Stimulated activated CD4-positive, alpha-beta T cell treated with anti-CD3 and anti-CD28 coated beads, Interleukin-4, amount 100 ng/mL, for 48 hours (primary cell): ENCODE measurements around the gene ZNF598.
A peak's percentile ranks its signal among the peaks of the same experiment; 100 is the strongest.

Experiments used
- DNase-seq, 2 donors: peaks; one replicate each; pipeline ENCODE4 v3.0.0-alpha.2; 2020; ENCODE audit warnings: low read depth in 2 of 2

ZNF598 gene

DNA sequence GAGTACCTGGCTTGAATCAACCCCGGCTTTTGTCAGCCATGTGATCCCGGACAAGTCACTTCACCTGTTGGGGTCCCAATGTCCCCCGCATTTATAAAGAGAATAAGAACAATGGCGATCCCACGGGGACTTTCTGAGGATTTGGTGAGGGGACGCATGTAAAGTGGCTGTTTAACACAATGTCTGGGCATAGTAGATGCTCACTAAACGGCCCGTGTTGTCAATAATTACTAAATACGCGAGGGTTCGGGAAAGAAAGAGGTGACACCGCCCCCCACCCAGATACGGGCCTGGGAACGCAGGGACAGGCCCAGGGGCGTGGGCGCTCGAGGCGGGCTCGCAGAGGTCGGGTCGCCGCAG lies 18.1 kb downstream of the ZNF598 start:
- DNase-seq = no peak

DNA sequence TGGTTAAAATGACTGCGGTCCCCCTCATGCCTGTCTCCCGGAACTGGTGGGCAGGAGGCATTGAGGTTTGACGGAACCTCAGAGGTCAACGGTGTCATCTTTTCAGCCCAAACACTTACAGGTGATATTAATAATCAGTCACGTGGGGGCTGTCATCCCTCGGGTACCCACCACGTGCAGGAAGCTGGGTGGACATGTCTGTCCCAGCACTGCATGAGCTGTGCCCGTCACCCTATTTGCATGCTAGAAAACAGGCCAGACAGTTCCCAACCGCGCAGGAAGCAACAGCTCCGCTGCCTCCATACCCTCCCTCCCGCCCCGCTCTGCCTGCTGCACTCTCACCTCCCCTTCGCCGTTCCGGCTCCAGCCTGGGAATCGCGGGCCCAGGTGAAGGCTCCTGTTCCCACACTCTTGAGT lies 18.5 kb downstream of the ZNF598 start:
- DNase-seq = no peak

GRCh38 chr16:1990351-1991134 lies 19.1 kb downstream of the ZNF598 start:
- DNase-seq = no peak

GRCh38 chr16:1990101-1990350 lies 19.6 kb downstream of the ZNF598 start:
- no peak for DNase-seq

GRCh38 chr16:1989209-1990100 lies 20.2 kb downstream of the ZNF598 start, which contains the start of gene SYNGR3:
Gene SYNGR3 (plus strand): TSS chr16:1989970. CDS start chr16:1990103, 133 bp downstream.
- DNase-seq = no peak

- no peak for DNase-seq
Observed at GRCh38 chr16:1987198-1987597, 22.4 kb downstream of the ZNF598 start.

DNA sequence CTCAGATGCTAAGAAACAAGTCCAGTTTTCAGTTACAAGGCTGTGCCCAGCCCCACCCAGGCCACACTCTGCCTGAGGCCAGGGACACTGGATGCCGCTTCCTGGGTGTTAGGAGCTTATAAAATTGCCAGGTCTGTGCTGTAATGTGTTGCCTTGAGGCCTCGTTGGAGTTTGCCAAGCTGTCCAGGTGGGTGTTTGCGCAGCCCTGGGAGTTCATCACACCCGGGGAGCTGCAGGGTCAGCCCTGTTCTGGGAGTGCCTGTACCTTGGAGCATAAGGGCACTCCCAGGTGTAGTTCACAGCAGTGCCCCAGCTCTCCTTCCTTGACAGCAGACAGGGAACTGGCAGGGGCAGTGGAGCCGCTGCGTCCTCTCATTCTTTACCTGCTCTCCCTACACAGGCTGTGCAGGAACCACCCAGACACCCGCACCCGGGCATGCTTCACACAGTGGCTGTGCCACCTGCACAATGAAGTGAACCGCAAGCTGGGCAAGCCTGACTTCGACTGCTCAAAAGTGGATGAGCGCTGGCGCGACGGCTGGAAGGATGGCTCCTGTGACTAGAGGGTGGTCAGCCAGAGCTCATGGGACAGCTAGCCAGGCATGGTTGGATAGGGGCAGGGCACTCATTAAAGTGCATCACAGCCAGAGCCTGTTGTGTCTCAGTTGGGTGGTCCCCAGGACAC lies 24.0 kb downstream of the ZNF598 start:
- no peak for DNase-seq

- DNase-seq = no peak
Observed at GRCh38 chr16:1984347-1985225, 25.0 kb downstream of the ZNF598 start.

DNA sequence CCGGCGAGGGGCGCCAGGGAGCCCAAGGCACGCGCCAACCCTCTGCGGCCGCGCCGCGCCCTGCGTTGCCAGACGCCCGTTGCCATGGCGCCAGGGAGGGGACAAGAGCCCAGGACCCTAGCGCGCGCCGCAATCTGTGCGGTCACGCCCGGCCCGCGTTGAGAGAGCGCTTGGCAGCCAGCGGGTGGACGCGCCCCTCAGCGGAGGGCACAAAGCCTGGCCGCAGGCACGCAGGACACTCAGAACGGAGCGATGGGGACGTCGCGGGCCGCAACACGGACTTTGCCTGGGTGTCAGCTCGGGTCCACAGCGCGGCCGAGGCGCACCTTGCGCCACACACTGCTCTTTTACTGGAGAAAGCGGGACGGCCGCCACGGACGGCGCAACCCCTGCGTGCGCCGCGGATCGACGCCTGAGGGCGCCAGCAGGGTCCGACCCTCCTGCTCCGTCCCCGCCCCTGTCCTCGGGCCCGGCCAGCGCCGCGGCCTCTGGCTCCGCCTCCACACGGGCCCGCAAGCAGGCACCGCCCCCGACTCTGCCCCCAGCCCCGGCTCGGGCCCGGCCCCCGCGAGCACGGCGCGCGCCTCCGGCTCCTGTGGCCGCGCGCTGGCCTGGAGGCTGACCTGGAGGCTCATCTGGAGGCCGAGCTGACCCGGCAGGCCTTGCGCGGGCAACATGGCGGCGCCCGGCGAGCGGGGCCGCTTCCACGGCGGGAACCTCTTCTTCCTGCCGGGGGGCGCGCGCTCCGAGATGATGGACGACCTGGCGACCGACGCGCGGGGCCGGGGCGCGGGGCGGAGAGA lies 25.9 kb downstream of the ZNF598 start, which contains the start of gene GFER:
Gene GFER (plus strand): TSS at position 650 of the 803 bp plus-strand sequence. CDS start 26 bp downstream, at position 676.
- DNase-seq = peak in 1 of 2 donors; percentile 80

GRCh38 chr16:1982991-1983543 lies 26.6 kb downstream of the ZNF598 start:
- DNase-seq = no peak

- DNase-seq = no peak
Observed at GRCh38 chr16:1982013-1982433, 27.6 kb downstream of the ZNF598 start.

GRCh38 chr16:1981398-1981836 lies 28.2 kb downstream of the ZNF598 start, which contains the start of gene NOXO1:
Gene NOXO1 (minus strand): TSS chr16:1981469. CDS start chr16:1981179, 290 bp downstream.
- no peak for DNase-seq

GRCh38 chr16:1980770-1981087 lies 28.9 kb downstream of the ZNF598 start:
- no peak for DNase-seq

DNA sequence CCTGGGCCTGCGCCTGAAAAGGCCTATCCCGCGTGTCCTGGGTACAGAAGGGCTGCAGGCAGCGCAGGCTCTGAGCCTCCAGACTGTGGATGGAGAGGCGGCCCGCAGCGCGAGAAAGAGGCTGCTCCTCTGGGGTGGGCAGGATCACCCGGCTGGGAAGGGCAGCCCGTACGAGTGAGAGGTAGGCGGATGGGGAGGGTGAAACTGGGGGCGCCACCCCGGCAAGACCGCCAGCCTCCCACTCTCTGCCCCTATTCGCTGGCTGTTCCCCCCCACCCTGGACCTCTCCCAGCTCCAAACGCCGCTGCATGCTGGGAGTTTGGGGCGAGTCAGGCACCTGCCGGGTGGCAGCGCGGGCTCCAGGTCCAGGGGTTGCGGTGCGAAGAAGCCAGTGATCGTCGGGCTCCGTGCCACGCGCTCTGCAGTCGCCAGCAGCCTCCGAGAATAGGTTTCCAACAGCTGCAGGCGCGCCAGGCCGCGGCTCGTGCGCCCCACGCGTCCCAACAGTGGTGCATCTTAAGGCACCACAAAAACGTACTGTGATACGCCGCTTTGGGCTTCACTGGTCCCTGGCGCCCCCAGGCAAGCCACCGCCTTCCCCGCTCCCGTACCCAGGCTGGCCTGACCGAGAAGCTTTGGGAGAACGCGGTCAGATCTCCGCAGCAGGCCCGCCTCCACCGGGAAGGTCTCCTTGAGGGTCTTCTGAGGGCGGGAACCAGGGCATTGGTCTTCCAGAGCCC lies 29.4 kb downstream of the ZNF598 start:
- no peak for DNase-seq

GRCh38 chr16:1979271-1980029 lies 30.2 kb downstream of the ZNF598 start:
- no peak for DNase-seq

DNA sequence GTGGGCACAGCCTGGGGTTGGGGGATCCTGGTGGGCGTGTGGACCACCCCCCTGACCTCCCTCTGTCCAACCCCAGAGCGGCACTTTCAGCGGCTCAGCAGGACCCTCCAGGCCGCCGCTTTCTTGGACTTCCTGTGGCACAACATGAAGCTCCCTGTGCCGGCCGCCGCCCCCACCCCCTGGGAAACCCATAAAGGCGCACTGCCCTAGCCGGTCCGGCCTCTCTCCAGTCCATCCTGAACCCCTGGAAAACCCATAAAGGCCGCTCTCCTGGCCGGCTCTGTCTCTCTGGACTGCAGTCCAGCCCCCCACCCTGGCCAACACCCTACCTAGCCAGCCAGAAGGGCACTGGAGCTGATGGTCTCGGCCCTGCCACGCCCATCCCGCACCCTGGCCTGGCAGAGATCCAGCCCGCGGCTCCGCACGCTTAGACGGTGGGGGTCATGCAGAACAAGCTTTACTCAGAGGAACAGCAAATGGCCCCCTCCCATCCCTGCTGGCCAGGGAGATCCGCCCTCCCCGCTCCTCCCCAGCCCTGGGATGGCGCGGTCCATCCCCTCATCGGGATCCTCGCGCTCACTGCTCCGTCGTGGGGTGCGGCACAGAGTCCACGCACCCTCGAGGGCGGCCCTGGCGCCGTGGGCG lies 31.0 kb downstream of the ZNF598 start:
- DNase-seq = no peak

- no peak for DNase-seq
Observed at GRCh38 chr16:1977875-1978268, 31.7 kb downstream of the ZNF598 start.
